GM06990 (cell line): ENCODE measurements around the gene BTBD17.

Experiments used
- DNase-seq: peaks from one replicate; pipeline ENCODE4 v3.0.0-alpha.2; 2011; ENCODE audit not compliant: insufficient read length; ENCODE audit errors: extremely low read depth
- H3K27me3 ChIP-seq: replicated peaks from 2 replicates; pipeline ENCODE4 v1.6.0; 2011; ENCODE audit warnings: low read length; ENCODE audit not compliant: control insufficient read depth, insufficient read depth
- H3K36me3 ChIP-seq: 2 replicates; pipeline ENCODE4 v1.5.1; 2011; ENCODE audit warnings: low read length; ENCODE audit not compliant: control insufficient read depth, insufficient read depth
- H3K4me3 ChIP-seq: replicated peaks from 2 replicates; pipeline ENCODE4 v1.5.1; 2011; ENCODE audit warnings: low read depth, mild to moderate bottlenecking, control low read depth, low read length
- TF ChIP-seq, protein P1 (sequence below): IDR thresholded peaks from 2 replicates; pipeline ENCODE4 v1.5.1; 2011; ENCODE audit warnings: low read length, control low read depth, mild to moderate bottlenecking, inconsistent platforms; ENCODE audit not compliant: insufficient read depth, poor library complexity, severe bottlenecking

BTBD17 gene

GRCh38 chr17:74345433-74346241 is 16.0 kb downstream of the BTBD17 start:
- H3K27me3 ChIP-seq = no peaks in the 10 kb centered on the region; the same call in none of the 2 replicates
- H3K36me3 ChIP-seq = no peaks in the 10 kb centered on the region
- no peak for DNase-seq
- TF ChIP-seq, protein P1, sequence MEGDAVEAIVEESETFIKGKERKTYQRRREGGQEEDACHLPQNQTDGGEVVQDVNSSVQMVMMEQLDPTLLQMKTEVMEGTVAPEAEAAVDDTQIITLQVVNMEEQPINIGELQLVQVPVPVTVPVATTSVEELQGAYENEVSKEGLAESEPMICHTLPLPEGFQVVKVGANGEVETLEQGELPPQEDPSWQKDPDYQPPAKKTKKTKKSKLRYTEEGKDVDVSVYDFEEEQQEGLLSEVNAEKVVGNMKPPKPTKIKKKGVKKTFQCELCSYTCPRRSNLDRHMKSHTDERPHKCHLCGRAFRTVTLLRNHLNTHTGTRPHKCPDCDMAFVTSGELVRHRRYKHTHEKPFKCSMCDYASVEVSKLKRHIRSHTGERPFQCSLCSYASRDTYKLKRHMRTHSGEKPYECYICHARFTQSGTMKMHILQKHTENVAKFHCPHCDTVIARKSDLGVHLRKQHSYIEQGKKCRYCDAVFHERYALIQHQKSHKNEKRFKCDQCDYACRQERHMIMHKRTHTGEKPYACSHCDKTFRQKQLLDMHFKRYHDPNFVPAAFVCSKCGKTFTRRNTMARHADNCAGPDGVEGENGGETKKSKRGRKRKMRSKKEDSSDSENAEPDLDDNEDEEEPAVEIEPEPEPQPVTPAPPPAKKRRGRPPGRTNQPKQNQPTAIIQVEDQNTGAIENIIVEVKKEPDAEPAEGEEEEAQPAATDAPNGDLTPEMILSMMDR = no peak
- H3K4me3 ChIP-seq = no peak overlapping the region

DNA sequence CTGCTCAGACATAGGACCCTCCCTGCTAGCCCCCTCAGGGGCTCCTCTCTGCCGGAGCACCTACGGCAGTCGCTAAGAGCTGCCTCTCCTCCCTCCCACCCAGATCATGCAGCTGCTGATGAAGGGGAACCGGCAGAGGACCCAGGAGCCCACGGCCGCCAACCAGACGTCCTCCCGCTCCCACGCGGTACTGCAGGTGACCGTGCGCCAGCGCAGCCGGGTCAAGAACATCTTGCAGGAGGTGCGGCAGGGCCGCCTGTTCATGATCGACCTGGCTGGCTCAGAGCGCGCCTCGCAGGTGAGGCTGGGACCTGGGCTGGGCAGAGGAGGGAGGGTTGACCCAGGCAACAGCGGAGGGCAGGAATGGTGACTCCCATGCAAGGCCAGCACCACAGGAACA is 17.0 kb downstream of the BTBD17 start:
- no peak overlapping the region for H3K4me3 ChIP-seq
- H3K27me3 ChIP-seq = no peaks in the 10 kb centered on the region; the same call in none of the 2 replicates
- H3K36me3 ChIP-seq = no peaks in the 10 kb centered on the region
- DNase-seq = no peak
- TF ChIP-seq, protein P1 = no peak

GRCh38 chr17:74343526-74344284 is 18.0 kb downstream of the BTBD17 start:
- Histone ChIP-seq H3K4me3 (no peak overlapping the region), H3K27me3 (no peaks in the 10 kb centered on the region; the same call in none of the 2 replicates), H3K36me3 (no peaks in the 10 kb centered on the region)
- TF ChIP-seq, protein P1 = no peak
- DNase-seq = no peak

- no peaks in the 10 kb centered on the region; the same call in none of the 2 replicates for H3K27me3 ChIP-seq
- no peak overlapping the region for H3K4me3 ChIP-seq
- no peaks in the 10 kb centered on the region for H3K36me3 ChIP-seq
- TF ChIP-seq, protein P1 = no peak
- DNase-seq = no peak
Measured at GRCh38 chr17:74343121-74343520, 18.5 kb downstream of the BTBD17 start.

DNA sequence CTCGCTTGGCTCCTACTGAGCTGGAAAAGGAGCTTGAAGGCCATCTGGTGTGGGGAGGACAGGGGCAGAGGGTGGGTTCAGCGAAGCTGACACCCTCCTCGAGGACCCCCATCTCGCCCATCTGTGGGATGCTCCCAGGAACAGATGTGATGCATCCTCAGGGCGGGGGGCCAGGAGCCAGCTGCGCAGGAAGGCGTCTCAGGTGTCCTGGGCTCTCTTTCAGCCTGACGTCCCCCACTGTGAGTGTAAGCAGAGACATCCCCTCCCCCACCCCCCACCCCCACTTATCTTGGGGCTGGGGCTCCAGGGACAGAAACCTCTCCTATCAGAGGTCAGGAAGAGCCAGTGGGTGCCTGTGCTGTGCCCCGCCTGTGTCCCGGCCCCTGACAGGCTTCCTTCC is 19.4 kb downstream of the BTBD17 start:
- Histone ChIP-seq H3K27me3 (no peaks in the 10 kb centered on the region; the same call in none of the 2 replicates), H3K36me3 (no peaks in the 10 kb centered on the region), H3K4me3 (no peak overlapping the region)
- TF ChIP-seq, protein P1 = no peak
- no peak for DNase-seq
